ENCODE data around the gene MN1.

MN1 gene

DNA sequence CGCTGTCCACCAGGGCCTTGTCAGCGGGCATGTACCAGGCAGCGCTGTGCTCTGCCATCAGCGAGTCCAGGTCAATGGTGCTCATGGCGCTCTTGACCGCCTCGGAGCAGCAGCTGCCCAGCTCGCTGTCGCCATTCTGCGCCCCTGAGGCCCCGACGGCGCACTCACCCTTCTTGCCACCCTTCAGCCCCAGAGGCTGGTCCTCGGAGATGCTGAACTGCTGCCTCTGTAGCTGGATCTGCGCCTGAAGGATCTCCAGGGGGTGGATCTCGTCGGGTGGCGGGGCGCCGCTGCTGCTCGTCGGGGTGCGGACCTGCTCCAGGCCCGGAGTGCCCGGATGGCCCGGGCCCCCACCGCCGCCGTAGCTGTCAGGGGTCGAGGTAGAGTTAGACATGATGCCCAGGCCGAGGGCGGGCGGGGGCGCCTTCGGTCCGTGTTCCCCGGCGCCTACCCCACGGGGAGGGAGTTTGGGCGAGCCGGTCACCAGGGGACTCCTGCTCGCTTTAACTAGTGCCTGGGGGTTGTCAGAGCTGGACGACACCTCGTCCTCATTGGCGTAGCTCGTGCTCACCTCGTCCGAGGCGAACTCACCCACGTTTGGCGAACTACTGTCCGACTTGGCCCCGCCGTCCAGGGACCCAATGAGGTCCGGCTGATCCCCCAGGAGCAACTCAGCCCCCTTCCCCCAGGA, 4.6 kb downstream of the MN1 start:
- no peak for DNase-seq (ENCODE audit: low read depth)
- H3K4me3 ChIP-seq (ENCODE audit: low read length): peak overlapping the region; percentile 42
- TF ChIP-seq, protein P1, sequence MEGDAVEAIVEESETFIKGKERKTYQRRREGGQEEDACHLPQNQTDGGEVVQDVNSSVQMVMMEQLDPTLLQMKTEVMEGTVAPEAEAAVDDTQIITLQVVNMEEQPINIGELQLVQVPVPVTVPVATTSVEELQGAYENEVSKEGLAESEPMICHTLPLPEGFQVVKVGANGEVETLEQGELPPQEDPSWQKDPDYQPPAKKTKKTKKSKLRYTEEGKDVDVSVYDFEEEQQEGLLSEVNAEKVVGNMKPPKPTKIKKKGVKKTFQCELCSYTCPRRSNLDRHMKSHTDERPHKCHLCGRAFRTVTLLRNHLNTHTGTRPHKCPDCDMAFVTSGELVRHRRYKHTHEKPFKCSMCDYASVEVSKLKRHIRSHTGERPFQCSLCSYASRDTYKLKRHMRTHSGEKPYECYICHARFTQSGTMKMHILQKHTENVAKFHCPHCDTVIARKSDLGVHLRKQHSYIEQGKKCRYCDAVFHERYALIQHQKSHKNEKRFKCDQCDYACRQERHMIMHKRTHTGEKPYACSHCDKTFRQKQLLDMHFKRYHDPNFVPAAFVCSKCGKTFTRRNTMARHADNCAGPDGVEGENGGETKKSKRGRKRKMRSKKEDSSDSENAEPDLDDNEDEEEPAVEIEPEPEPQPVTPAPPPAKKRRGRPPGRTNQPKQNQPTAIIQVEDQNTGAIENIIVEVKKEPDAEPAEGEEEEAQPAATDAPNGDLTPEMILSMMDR (IDR thresholded peaks at IDR 0.05; ENCODE audit: insufficient read depth, low read depth, low read length, missing control alignments): no peak

DNA sequence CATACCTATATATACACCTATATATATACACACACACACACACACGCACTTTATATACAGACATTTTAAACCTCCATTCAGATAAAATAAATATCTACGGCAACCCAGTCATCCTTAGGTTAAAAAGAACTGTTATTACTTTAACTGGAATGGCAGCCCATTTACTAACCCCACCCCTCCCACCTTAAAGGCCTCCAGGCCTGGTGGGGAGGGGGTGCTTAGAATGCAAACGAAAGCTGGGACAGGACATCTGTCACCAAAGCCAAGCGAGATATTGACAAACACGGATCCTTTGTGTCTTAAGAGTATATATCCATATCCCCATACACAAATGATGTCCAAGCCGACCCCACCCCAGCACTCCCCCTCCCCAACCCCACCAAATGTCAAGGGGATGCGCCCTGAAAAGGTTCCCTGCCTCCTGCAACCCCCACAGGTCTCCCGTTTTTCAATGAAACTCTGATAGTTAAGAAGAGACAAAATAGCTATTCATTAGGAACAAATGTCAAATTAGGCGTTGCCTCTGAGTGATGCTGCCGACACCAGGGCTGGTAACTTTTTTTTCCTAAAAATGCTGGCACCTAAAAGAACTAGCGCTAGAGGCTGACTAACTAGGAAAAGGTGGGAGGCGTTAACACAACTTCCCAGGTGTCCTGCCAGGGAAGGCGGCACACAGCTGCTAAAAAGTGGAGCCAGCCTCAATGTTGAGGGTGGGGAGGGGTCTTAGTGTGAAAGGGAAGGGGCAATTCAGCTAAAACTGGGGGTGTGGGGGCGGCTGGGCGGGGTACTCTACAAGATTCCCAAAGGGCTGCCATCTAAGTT, 5.6 kb downstream of the MN1 start:
- peak; percentile 34 for DNase-seq (ENCODE audit: low read depth)
- H3K4me3 ChIP-seq (ENCODE audit: low read length): peak overlapping the region; percentile 42
- TF ChIP-seq, protein P1 (IDR thresholded peaks at IDR 0.05; ENCODE audit: insufficient read depth, low read depth, low read length, missing control alignments): no peak

DNA sequence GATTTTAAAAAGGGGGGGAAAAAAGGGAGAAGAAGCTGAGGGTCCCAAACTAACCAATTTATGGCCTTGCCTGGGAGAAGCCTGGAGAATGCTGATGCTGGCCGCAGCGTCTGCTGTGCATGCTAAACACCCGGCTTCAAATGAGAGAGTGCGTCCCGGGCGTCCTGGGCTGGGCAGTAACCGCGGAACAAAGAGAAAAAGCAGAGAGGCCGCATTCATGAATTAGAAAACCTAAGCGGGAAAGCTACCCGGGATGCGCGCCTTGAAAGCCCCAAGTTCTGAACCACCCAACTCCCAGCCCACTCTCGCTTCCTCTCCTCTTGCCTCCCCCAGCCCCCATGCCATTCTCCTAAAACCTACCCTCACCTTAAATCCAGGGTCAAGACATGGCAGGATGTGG, 6.5 kb downstream of the MN1 start:
- TF ChIP-seq, protein P1 (IDR thresholded peaks at IDR 0.05; ENCODE audit: insufficient read depth, low read depth, low read length, missing control alignments): no peak
- no peak for DNase-seq (ENCODE audit: low read depth)
- H3K4me3 ChIP-seq (ENCODE audit: low read length): peak overlapping the region; percentile 42

DNA sequence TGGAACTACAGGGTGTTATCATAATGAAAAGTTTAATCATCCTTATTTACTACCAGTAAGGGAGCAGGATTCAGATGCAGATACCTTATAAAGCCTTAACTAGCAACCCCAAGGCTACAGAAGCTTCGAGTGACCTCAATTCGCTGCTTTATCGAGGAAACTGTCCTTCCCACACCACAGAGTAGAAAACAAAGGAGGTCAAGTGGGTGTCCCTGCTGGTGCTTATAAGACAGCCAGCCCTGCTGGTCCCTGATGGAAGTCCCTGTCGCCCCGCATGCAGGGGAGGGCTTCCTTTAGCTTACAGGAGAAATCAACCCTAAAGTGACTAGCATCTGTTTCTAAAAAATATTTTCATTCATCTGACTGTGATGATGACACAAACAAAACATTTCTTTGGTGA, 7.3 kb downstream of the MN1 start:
- TF ChIP-seq, protein P1 (IDR thresholded peaks at IDR 0.05; ENCODE audit: insufficient read depth, low read depth, low read length, missing control alignments): no peak
- no peak overlapping the region for H3K4me3 ChIP-seq (ENCODE audit: low read length)
- no peak for DNase-seq (ENCODE audit: low read depth)

DNA sequence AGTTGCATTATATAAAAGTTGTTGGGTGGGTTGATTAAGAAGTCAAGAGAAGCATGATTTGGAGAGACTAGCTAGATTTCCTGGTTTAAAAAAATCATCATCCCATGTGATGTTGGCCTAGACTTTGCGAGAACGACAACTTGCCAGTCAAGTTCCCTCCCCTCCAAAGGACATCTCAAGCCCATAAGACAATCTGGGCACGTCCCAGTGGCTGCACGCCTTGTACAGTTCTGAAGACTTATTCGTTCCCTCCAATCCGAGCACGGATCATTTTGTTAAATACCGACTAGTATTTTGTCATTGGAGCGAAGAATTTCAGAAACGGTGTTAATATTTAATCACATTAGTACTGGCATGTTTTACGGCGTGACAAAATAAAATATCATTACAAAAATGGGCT, 8.0 kb downstream of the MN1 start:
- TF ChIP-seq, protein P1 (IDR thresholded peaks at IDR 0.05; ENCODE audit: insufficient read depth, low read depth, low read length, missing control alignments): no peak
- H3K4me3 ChIP-seq (ENCODE audit: low read length): no peak overlapping the region

DNA sequence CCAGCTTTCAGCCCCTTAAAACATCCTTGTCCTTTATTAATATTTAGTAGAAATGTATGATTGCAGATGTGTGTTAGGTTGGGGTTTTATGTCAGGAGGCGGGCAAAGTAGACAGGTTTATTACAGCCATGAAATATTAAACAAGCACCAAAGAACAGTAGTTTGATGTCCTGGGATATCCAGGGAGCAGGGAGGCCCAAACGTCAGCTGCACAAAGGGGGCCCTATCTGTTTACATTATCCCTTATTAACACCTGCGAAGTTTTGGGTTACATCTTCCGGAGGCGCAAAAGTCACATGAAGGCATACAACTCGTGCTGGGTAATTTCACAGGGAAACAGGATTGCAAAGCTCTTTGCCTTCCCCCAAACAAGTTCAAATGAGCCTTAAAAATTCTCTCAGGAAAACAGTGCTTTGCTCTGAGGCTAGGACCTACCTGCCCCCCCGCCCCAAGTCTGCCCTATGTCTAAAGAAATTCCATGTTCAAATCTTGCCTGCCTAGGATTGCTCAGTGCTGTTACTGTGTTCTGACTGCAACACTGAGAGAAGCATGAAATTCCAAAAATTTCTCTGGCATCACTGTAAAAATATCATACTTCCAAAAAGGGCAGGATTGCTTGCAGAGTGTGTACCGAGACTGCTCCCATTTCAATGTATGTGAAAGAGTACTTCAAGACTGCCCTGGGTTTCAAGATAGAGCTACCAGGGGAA, 8.9 kb downstream of the MN1 start:
- no peak overlapping the region for H3K4me3 ChIP-seq (ENCODE audit: low read length)
- TF ChIP-seq, protein P1 (IDR thresholded peaks at IDR 0.05; ENCODE audit: insufficient read depth, low read depth, low read length, missing control alignments): no peak
- DNase-seq (ENCODE audit: low read depth): no peak

More for the DNA sequence above, 8.0 kb downstream of the MN1 start:
- DNase-seq (ENCODE audit: low read depth): no peak

Measured in epithelial cell of esophagus (primary cell).